ENCODE results near the gene UBE2R2. TPM values are rescaled to one million over a fixed set of nuclear protein-coding genes. Genes with fewer than 3 reads are reported as not detected.
"Not testable (repeated sequence)": the region's sequence is repeated elsewhere in the genome, so short reads cannot be mapped to it uniquely, and the experiment has no call there.

The UBE2R2 gene
- total RNA-seq, 2 donors from 2014 or later = 44.4 to 50.1 TPM

- DNase-seq (ENCODE audit: low spot score in 2 of 2) (no peak), ATAC-seq (no peak)
- Mint-ChIP-seq H3K9me3 (no peaks in the 10 kb centered on the region), H3K27ac (peak overlapping the region; percentile 95 to 98), H3K36me3 (peaks cover 9 to 16% of the 10 kb centered on the region in 2 donors)
These were observed 2.0 kb downstream of the UBE2R2 start for GRCh38 chr9:33818847-33819500.

DNA sequence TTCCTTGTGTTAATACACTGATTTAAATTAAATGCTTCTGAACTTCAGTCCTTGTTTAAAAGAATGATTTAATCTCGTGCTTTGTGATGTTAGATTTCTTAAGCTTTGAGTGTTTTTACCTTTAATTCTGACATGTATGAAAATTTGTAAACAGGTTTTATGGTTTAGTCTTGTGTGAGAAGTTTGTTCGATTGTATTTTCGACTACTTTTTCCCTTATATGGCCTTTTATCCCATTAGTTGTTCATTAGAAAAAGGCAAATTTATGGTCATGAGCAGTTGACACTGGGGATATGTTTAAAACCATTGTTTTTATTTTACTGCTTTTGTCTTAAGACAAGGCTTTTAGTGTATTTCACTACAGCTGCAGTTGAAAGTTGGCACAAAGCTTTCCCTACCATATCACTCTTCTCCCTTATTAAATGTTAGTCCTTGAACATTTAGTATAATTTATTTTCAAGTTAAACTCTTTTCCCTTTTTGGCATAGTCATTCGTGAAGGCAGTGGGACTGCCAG, 3.3 kb downstream of the UBE2R2 start:
- Mint-ChIP-seq H3K36me3 (peaks cover 9 to 18% of the 10 kb centered on the region in 2 donors), H3K27ac (peak overlapping the region in 1 of 2 donors; percentile 20), H3K9me3 (no peaks in the 10 kb centered on the region)
- no peak for ATAC-seq
- no peak for DNase-seq (ENCODE audit: low spot score in 2 of 2)

DNA sequence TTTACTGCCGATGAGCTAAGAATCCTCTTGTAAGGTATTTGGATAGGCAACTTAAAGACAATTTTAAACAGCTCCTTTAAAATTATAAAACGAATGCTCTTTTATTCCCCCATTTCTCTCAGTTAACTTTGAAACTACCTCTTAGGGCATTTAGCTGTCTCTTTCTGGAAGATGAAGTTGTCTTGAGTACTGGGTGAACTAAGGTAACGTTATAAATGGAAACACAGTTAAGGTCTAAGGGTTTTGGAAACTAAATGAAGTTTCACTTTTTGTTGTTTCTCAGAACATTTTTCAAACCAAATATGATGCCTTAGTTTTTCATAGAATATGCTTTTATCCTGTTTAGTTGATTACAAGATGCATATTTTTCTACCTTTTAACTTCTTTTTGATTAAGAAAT, 6.8 kb downstream of the UBE2R2 start:
- H3K36me3 Mint-ChIP-seq = peaks cover 3 to 14% of the 10 kb centered on the region in 2 donors
- ATAC-seq = no peak
- no peaks in the 10 kb centered on the region for H3K9me3 Mint-ChIP-seq
- H3K27ac Mint-ChIP-seq = no peak overlapping the region
- DNase-seq (ENCODE audit: low spot score in 2 of 2) = no peak

DNA sequence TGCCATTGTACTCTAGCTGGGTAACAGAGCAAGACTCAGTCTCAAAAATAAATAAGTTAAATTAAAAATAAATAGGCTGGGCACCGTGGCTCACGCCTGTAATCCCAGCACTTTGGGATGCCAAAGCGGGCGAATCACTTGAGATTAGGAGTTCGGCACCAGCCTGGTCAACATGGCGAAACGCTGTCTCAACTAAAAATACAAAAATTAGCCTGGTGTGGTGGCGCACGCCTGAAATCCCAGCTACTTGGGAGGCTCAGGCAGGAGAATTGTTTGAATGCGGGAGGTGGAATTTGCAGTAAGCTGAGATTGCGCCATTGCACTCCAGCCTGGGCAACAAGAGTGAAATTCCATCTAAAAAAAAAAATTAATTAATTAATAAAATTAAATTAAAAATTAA, 10.3 kb downstream of the UBE2R2 start:
- not testable (repeated sequence) for H3K27ac Mint-ChIP-seq; ATAC-seq; DNase-seq (ENCODE audit: low spot score in 2 of 2); H3K9me3 Mint-ChIP-seq; H3K36me3 Mint-ChIP-seq

GRCh38 chr9:33829641-33830230, 12.8 kb downstream of the UBE2R2 start:
- not testable (repeated sequence) for ATAC-seq

DNA sequence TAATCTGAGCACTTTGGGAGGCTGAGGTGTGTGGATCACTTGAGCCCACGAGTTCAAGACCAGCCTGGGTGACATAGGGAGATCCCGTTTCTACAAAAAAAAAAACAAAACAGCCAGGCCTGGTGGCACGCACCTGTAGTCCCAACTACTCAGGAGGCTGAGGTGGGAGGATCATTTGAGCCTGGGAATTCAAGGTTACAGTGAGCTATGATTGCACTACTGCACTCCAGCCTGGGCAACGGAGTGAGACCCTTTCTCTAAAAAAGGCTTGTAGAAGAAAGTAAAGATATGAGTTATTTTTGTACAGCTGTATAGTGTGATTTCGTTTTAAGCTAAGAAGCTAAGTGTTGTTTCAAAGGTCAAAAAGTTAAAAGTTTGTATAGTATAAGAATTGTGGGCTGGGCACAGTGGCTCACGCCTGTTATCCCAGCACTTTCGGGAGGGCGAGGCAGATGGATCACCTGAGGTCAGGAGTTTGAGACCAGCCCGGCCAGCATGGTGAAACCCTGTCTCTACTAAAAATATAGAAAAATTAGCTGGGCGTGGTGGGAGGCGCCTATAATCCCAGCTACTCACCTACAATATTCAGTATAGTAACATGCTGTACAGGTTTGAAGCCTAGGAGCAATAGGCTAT, 18.8 kb downstream of the UBE2R2 start:
- peak overlapping the region; percentile 82 to 87 for H3K27ac Mint-ChIP-seq
- H3K9me3 Mint-ChIP-seq = no peaks in the 10 kb centered on the region
- ATAC-seq (peak; percentile 4 to 26), DNase-seq (ENCODE audit: low spot score in 2 of 2) (no peak)
- H3K36me3 Mint-ChIP-seq = peaks cover 0 to 4% of the 10 kb centered on the region in 2 donors

More at GRCh38 chr9:33829641-33830230, 12.8 kb downstream of the UBE2R2 start:
- H3K9me3 Mint-ChIP-seq; H3K36me3 Mint-ChIP-seq; DNase-seq (ENCODE audit: low spot score in 2 of 2); H3K27ac Mint-ChIP-seq: not testable (repeated sequence)

- peak overlapping the region; percentile 55 to 63 for H3K27ac Mint-ChIP-seq
- not testable (repeated sequence) for H3K9me3 Mint-ChIP-seq, H3K36me3 Mint-ChIP-seq
- DNase-seq (ENCODE audit: low spot score in 2 of 2) (peak in 1 of 2 donors; percentile 16), ATAC-seq (peak; percentile 97 to 98)
These were observed 19.3 kb downstream of the UBE2R2 start for GRCh38 chr9:33836261-33836660.

DNA sequence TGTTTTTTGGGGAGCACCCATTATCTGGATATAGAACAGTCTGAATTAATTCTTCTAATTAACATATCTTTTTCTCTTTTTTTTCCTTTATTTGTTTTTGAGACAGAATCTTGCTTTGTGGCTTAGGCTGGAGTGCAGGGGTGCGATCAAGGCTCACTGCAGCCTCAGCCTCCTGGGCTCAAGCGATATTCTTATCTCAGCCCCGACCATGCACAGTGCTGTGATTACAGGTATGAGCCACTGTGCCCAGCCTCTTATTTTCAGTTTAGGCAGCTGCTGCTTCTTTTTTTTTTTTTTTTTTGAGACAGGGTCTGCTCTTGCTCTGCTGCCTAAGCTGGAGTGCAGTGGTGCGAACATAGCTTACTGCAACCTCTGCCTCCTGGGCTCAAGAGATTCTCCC, 20.2 kb downstream of the UBE2R2 start:
- no peak for DNase-seq (ENCODE audit: low spot score in 2 of 2)
- ATAC-seq = no peak
- peak overlapping the region in 1 of 2 donors; percentile 55 for H3K27ac Mint-ChIP-seq
- H3K36me3 Mint-ChIP-seq = peaks cover 0 to 4% of the 10 kb centered on the region in 2 donors
- H3K9me3 Mint-ChIP-seq = no peaks in the 10 kb centered on the region

DNA sequence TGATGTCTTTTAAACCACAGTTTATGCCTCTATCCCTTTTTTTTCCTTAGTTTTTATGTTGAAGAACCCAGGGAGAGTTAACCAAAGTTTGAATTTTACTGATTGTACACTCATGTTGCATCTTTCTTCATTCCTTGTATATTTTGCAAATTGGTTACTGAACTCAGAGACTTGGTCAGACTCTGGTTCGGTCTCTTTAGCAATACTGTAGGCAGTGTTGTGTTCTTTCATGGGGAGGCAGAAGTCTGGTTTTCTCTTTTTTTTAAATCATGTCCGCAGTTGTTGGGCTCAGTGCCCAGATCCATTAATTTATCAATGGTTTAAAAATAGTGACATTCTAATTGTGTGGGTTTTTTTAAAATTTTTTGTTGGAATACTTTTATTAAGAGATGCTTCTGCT, 23.4 kb downstream of the UBE2R2 start:
- ATAC-seq (no peak), DNase-seq (ENCODE audit: low spot score in 2 of 2) (no peak)
- peak overlapping the region in 1 of 2 donors; percentile 13 for H3K27ac Mint-ChIP-seq
- H3K9me3 Mint-ChIP-seq = no peaks in the 10 kb centered on the region
- H3K36me3 Mint-ChIP-seq = peaks cover 0 to 4% of the 10 kb centered on the region in 2 donors

DNA sequence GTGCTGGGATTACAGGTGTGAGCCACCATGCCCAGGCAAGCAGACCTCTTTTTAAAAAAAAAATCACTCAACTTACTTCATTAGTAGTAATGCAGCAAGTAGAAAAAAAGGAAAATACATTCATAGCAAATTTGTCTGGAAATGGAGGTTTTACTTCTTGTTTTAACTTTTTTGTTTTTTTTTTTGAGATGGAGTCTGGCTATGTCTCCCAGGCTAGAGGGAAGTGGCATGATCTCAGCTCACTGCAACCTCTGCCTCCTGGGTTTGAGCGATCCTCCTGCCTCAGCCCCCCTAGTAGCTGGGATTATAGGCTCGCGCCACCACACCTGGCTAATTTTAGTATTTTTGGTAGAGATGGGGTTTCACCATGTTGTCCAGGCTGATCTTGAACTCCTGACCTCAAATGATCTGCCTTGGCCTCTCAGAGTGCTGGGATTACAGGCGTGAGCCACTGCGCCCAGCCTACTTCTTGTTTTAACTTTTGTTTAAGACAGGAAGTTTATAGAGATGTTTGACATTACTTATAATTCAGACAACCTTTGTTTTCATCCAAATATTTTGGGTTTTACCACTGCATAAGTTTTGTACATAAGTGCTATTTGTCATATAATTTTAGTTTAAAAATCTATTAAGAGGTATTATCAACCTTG, 26.5 kb downstream of the UBE2R2 start:
- H3K36me3 Mint-ChIP-seq = peaks cover 0 to 2% of the 10 kb centered on the region in 2 donors
- DNase-seq (ENCODE audit: low spot score in 2 of 2) (no peak), ATAC-seq (no peak)
- no peaks in the 10 kb centered on the region for H3K9me3 Mint-ChIP-seq
- H3K27ac Mint-ChIP-seq = no peak overlapping the region

GRCh38 chr9:33846231-33846630, 29.3 kb downstream of the UBE2R2 start:
- ATAC-seq = no peak

GRCh38 chr9:33847894-33848205, 30.9 kb downstream of the UBE2R2 start:
- not testable (repeated sequence) for DNase-seq (ENCODE audit: low spot score in 2 of 2); H3K36me3 Mint-ChIP-seq; H3K9me3 Mint-ChIP-seq; H3K27ac Mint-ChIP-seq; ATAC-seq

More at GRCh38 chr9:33846231-33846630, 29.3 kb downstream of the UBE2R2 start:
- Mint-ChIP-seq H3K27ac (no peak overlapping the region), H3K9me3 (no peaks in the 10 kb centered on the region), H3K36me3 (no peaks in the 10 kb centered on the region)
- DNase-seq (ENCODE audit: low spot score in 2 of 2) = no peak

GRCh38 chr9:33850267-33850629, 33.3 kb downstream of the UBE2R2 start:
- ATAC-seq (no peak), DNase-seq (ENCODE audit: low spot score in 2 of 2) (no peak)
- no peaks in the 10 kb centered on the region for H3K36me3 Mint-ChIP-seq
- peak overlapping the region in 1 of 2 donors; percentile 26 for H3K27ac Mint-ChIP-seq
- H3K9me3 Mint-ChIP-seq = no peaks in the 10 kb centered on the region

GRCh38 chr9:33850677-33851076, 33.7 kb downstream of the UBE2R2 start:
- H3K9me3 Mint-ChIP-seq = no peaks in the 10 kb centered on the region
- ATAC-seq (no peak), DNase-seq (ENCODE audit: low spot score in 2 of 2) (no peak)
- H3K36me3 Mint-ChIP-seq = no peaks in the 10 kb centered on the region
- peak overlapping the region in 1 of 2 donors; percentile 26 for H3K27ac Mint-ChIP-seq

- Mint-ChIP-seq H3K27ac (peak overlapping the region in 1 of 2 donors; percentile 26), H3K36me3 (no peaks in the 10 kb centered on the region), H3K9me3 (no peaks in the 10 kb centered on the region)
- no peak for ATAC-seq
- DNase-seq (ENCODE audit: low spot score in 2 of 2) = no peak
These were observed 34.3 kb downstream of the UBE2R2 start for GRCh38 chr9:33851301-33851700.

DNA sequence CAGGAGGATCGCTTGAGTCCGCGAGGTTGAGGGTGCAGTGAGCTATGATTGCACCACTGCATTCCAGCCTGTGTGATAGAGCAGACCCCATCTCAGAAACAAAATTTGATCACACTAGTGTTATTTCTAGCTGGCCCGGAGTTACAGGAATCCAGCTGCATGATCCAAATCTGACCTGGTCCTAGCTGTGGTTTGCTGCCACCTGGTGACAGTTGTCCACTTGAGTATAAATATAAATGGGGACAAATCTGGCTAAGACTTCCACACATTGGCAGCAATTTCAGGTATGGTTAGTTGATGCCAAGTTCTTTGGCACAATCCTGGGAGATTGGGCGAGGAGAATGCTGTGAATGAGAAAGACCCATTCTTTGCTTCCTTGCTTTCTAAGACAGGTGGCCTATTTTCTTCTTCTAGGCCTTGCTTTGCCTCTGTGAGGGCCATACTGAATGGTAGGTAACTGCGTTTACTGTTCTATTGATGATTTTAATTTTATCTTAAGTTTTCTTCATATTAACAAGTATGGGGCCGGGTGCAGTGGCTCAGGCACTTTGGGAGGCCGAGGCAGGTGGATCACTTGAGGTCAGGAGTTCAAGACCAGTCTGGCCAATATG, 35.4 kb downstream of the UBE2R2 start:
- no peaks in the 10 kb centered on the region for H3K36me3 Mint-ChIP-seq
- ATAC-seq (peak; percentile 28 to 37), DNase-seq (ENCODE audit: low spot score in 2 of 2) (peak in 1 of 2 donors; percentile 7)
- H3K9me3 Mint-ChIP-seq = no peaks in the 10 kb centered on the region
- peak overlapping the region in 1 of 2 donors; percentile 20 for H3K27ac Mint-ChIP-seq

- ATAC-seq (no peak), DNase-seq (ENCODE audit: low spot score in 2 of 2) (no peak)
- Mint-ChIP-seq H3K9me3 (no peaks in the 10 kb centered on the region), H3K27ac (no peak overlapping the region), H3K36me3 (no peaks in the 10 kb centered on the region)
These were observed 39.3 kb downstream of the UBE2R2 start for GRCh38 chr9:33856247-33856646.
